GM18520 (cell line): ENCODE data around the gene MAP1B.

Experiments
- ATAC-seq: cut with Tn5 transposase; IDR thresholded peaks from one replicate; pipeline ENCODE4 v1.9.1; 2021; ENCODE audit not compliant: unreplicated experiment

The MAP1B gene

GRCh38 chr5:72093824-72094223 lies 13.5 kb upstream of the MAP1B start:
- no peak for ATAC-seq

GRCh38 chr5:72096602-72097188 lies 10.6 kb upstream of the MAP1B start:
- ATAC-seq, result no peak

GRCh38 chr5:72101828-72102227 lies 5.4 kb upstream of the MAP1B start:
- no peak for ATAC-seq

GRCh38 chr5:72106817-72107130 lies 501 bp upstream of the MAP1B start:
- ATAC-seq, result no peak

GRCh38 chr5:72107901-72108201 lies 576 bp downstream of the MAP1B start:
- no peak for ATAC-seq

- ATAC-seq, result no peak
Measured at GRCh38 chr5:72108202-72109061, 1.2 kb downstream of the MAP1B start.

GRCh38 chr5:72109062-72109411 lies 1.8 kb downstream of the MAP1B start:
- no peak for ATAC-seq

- ATAC-seq, result no peak
Measured at GRCh38 chr5:72109625-72110024, 2.4 kb downstream of the MAP1B start.

GRCh38 chr5:72110394-72111013 lies 3.2 kb downstream of the MAP1B start:
- ATAC-seq, result no peak

GRCh38 chr5:72112389-72112788 lies 5.1 kb downstream of the MAP1B start:
- ATAC-seq, result no peak

GRCh38 chr5:72114629-72115028 lies 7.4 kb downstream of the MAP1B start:
- ATAC-seq, result no peak

GRCh38 chr5:72115296-72115695 lies 8.0 kb downstream of the MAP1B start:
- no peak for ATAC-seq

GRCh38 chr5:72117307-72117706 lies 10.0 kb downstream of the MAP1B start:
- no peak for ATAC-seq

- ATAC-seq, result no peak
Measured at GRCh38 chr5:72121052-72121779, 13.9 kb downstream of the MAP1B start.

GRCh38 chr5:72121780-72122445 lies 14.6 kb downstream of the MAP1B start:
- no peak for ATAC-seq

GRCh38 chr5:72122602-72123001 lies 15.3 kb downstream of the MAP1B start:
- ATAC-seq, result no peak

GRCh38 chr5:72123764-72124376 lies 16.6 kb downstream of the MAP1B start:
- ATAC-seq, result no peak

- ATAC-seq, result no peak
Measured at GRCh38 chr5:72125271-72125940, 18.1 kb downstream of the MAP1B start.

GRCh38 chr5:72125941-72126620 lies 18.8 kb downstream of the MAP1B start:
- ATAC-seq, result no peak

GRCh38 chr5:72126796-72127195 lies 19.5 kb downstream of the MAP1B start:
- ATAC-seq, result no peak
